Stimulated activated effector memory CD8-positive, alpha-beta T cell treated with anti-CD3 and anti-CD28 coated beads, Interleukin-12 subunit alpha, Interleukin-12 subunit beta, amount 100 ng/mL, for 72 hours (primary cell): ENCODE measurements around the gene KRT9.
"Not testable (repeated sequence)": the region's sequence is repeated elsewhere in the genome, so short reads cannot be mapped to it uniquely, and the experiment has no call there.

Experiments used
- ATAC-seq: fragments of 150-1000 bp; cut with Tn5 transposase; 2 replicates; pipeline ENCODE4 v1.10.0; 2021
- DNase-seq, 2 donors: peaks; one replicate each; pipeline ENCODE4 v3.0.0; 2021 to 2022; ENCODE audit warnings: low spot score in 2 of 2
- H3K27ac Mint-ChIP-seq: one replicate; pipeline ENCODE4 v1.8.0; 2022; ENCODE audit warnings: mild to moderate bottlenecking, mixed read lengths
- H3K36me3 Mint-ChIP-seq: one replicate; pipeline ENCODE4 v1.8.0; 2022; ENCODE audit warnings: mild to moderate bottlenecking, mixed read lengths
- H3K4me1 Mint-ChIP-seq: one replicate; pipeline ENCODE4 v1.8.0; 2022; ENCODE audit warnings: mixed read lengths
- H3K4me3 Mint-ChIP-seq: one replicate; pipeline ENCODE4 v1.8.0; 2022; ENCODE audit warnings: mild to moderate bottlenecking, mixed read lengths
- H3K9me3 Mint-ChIP-seq: one replicate; pipeline ENCODE4 v1.8.0; 2022; ENCODE audit warnings: mixed read lengths

Gene KRT9

DNA sequence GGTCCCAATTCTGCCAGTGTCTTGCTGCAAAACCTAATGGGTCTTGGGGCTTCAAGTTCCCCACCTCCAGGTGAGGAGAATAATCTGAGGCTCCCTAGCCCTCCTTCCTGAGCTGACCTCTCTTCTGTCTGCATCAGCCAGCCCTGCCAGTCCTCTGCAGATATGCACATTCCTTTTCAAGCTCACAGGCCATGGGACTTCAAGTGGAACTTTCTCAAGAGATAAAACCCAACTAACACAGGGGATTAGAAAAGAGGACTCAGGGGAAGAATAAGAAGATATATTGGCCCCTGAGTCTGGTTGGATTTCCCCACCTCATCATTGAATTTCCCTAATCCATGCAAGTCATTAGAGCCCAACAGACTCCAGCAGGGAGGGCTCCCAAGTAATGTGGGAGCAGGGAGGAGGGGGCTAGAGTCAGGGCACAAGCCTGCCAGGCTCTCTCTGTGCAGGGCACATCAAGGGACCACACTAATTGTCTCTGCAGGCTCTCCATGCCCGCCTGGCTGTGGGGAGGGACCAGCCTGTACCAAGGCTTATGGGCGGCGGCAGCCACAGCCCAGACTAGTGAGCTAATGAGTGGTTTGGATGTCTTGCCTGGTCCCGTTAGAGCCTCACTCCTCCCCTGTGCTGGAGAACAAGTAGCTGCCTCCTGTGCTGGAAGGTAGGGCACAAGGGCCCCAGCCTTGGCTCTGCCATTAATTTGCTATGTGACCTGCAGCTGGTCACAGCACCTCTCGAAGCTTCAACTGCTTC lies 13.6 kb upstream of the KRT9 start:
- DNase-seq (no peak), ATAC-seq (no peak)
- Mint-ChIP-seq H3K9me3 (no peaks in the 10 kb centered on the region), H3K27ac (no peak overlapping the region), H3K4me3 (no peak overlapping the region), H3K4me1 (no peaks in the 10 kb centered on the region), H3K36me3 (no peaks in the 10 kb centered on the region)

DNA sequence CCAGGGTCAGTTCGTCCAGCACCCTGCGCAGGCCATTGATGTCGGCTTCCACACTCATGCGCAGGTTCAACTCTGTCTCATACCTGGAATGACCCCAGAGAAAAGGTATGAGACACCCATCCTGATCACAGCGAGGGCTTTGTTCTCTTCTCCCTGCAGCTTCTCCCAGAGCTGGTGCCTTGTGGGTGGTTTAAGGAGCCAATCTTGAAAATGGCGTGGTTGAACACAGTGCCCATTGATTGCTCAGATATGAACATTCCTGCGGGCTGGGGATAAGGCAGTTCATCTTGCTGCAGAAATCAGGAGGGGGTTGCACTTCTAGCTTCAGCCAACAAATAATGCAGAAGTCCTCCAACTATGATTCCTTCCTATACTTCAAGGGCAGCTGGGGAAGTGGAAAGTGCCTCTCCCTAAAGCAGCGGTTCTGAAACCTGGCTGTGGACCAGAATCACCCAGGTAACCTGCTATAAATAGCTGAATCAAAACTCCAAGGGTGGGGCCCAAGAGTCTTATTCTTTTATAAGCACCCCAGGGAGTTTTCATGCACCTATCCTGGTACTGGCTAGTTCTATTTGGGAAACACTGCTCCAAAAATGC lies 12.6 kb upstream of the KRT9 start:
- not testable (repeated sequence) for H3K4me1 Mint-ChIP-seq, H3K27ac Mint-ChIP-seq, H3K4me3 Mint-ChIP-seq, ATAC-seq, H3K9me3 Mint-ChIP-seq, H3K36me3 Mint-ChIP-seq, DNase-seq

DNA sequence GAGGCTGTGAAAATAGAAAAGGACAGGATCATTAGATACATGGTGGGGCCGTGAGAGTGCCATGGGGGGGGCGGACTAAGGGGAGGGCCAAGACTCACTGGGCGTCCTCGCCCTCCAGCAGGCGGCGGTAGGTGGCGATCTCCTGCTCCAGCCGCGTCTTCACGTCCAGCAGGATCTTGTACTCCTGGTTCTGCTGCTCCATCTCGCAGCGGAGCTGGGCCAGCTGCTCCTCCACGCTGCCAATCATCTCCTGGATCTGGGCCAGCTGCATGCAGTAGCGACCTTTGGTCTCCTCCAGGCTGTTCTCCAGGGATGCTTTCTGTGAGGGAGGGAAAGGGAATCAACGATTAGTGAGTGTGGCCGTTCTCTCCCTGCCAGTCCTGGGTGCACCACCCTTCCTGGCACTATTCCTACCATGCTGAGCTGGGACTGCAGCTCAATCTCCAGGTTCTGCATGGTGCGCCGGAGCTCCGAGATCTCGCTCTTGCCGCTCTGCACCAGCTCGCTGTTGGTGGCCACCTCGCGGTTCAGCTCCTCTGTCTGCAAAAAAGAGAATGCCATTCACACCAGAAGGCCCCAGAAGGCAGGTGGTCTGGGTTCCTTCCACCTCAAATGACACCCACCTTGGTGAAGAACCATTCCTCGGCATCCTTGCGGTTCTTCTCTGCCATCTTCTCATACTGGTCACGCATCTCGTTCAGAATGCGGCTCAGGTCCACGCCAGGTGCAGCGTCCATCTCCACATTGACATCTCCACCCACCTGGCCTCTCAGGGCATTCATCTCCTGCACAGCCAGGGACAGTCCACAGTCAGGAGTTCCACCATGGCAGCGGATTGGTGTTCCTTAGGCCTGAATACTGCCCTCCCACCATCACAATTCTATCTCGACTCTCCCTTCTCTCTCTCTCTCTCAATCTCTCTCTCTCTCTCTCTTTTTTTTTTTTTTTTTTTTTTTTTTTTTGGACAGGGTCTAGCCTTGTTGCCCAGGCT lies 11.6 kb upstream of the KRT9 start:
- H3K4me3 Mint-ChIP-seq = no peak overlapping the region
- H3K27ac Mint-ChIP-seq = no peak overlapping the region
- H3K9me3 Mint-ChIP-seq = no peaks in the 10 kb centered on the region
- no peaks in the 10 kb centered on the region for H3K4me1 Mint-ChIP-seq
- DNase-seq (no peak), ATAC-seq (no peak)
- H3K36me3 Mint-ChIP-seq = no peaks in the 10 kb centered on the region

DNA sequence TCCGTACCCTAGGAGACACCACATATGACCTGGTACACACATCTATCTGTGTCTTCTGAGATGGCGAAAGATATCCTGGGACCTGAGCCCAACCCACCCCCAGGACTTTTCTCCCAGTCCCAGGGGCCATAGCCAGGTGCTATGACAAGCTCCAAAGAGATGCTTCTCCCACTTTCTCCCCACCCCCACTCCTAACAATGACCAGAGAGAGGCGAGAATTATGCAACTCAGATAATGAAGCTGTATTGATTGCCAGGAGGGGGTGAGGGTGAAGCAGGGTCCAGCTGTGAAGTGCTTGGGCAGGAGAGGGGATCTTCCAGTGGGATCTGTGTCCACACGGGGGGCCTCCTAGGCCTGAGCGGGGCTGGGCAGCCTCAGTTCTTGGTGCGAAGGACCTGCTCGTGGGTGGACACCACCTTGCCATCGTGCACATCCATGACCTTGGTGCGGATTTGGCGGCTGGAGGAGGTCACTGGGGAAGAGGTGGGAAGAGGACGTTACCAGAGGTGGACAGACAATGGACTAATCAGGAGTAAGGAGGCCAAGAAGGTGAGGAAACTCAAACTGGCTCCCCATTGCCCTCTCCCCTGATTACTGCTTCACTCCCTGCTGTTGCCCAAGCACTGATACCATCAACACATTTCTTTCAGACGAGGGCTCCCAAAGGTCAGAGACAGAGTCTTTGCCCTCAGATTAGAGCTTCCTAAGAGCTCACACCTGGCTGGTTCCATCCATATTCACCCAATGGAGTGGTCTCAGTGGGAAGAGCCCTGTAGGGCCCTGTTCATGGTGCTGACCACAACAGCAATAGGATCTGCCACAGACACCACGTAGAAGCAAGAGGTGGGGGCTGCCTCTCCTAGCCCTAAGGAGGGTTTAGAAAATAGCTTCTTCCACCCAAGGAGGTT lies 10.5 kb upstream of the KRT9 start:
- H3K9me3 Mint-ChIP-seq, H3K4me1 Mint-ChIP-seq, DNase-seq, H3K27ac Mint-ChIP-seq, H3K36me3 Mint-ChIP-seq, H3K4me3 Mint-ChIP-seq, ATAC-seq: not testable (repeated sequence)

DNA sequence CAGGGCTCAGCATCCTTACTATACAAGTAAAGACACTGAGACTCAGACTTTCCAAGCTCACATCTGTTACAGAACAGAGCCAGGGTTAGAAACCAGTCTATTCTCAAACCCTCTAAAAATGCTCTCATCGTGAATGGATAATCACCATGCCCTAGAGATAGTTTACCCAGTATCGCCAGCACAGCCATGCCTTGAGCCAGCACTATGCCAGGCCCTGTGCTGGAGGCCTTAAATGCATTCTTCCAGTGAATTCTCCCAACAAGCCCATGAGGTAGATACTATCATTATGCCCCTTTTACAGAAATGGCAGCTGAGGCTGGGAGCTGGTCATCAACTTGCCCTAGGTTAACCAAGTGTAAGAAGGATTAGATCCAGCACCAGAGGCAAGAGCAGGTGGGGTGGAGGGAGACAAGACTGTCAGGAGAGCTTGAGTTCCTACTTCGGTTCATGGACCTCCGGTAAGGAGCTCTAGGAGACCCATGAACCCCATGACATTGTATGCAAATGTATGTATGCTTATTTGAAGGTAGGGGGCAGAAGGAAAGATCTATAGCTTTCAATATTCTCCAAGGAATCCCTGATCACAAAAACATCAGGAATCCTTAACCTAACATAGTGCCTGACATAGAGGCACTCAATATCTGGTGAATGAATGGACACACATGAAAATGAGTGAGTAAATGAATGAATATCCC lies 9.7 kb upstream of the KRT9 start:
- Mint-ChIP-seq H3K9me3 (no peaks in the 10 kb centered on the region), H3K36me3 (no peaks in the 10 kb centered on the region), H3K4me3 (no peak overlapping the region), H3K4me1 (no peaks in the 10 kb centered on the region), H3K27ac (no peak overlapping the region)
- no peak for DNase-seq
- no peak for ATAC-seq

DNA sequence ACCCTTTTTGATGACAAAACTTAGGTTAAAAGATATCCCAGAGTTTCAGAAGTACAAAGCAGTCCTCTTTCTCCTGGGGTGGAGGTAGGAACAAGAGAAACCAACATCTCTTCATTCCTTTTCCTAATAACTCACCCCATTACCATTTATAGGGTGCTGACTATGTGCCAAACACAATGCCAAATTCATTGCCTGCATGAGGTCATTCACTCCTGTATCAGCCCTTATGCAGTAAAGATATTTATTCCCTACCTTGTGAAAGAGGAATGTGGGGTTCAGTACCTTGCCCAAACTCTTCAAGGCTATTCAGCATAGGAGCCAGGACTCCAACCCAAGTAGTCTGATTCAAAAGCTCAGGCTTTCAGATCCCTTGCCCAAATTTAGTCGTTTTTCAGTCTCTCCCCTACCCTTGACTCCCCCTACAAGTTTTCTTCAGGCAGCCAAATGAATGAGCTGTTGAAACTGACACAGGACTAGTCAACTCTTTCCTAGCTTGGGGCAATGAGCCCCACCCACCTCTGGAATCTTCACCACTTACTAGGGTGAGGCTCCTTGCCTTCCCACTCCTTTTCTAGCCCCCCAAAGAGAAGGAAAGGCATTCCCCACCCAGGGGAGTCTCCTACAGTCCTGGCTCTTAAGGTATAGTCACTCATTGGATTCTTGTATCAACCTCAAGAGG lies 9.0 kb upstream of the KRT9 start:
- DNase-seq (no peak), ATAC-seq (no peak)
- H3K27ac Mint-ChIP-seq = no peak overlapping the region
- no peaks in the 10 kb centered on the region for H3K36me3 Mint-ChIP-seq
- H3K4me1 Mint-ChIP-seq = no peaks in the 10 kb centered on the region
- no peak overlapping the region for H3K4me3 Mint-ChIP-seq
- no peaks in the 10 kb centered on the region for H3K9me3 Mint-ChIP-seq

DNA sequence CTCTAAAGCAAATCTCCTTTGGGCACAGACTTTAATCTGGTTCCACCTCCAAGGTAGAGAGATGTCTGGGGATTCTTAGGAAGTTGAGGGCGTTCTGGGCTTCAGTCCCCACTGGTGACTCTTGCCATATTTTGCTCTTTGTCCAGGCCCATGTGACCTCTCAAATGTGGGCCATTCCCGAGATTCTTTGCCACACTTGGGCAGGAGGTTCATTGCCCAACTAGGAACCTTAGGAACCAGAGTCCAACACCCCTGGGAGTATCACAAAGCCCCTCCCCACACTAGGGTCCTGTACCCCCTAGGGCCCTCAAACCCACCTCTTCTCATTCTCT lies 8.4 kb upstream of the KRT9 start:
- Mint-ChIP-seq H3K4me1 (no peaks in the 10 kb centered on the region), H3K36me3 (no peaks in the 10 kb centered on the region), H3K27ac (no peak overlapping the region), H3K4me3 (no peak overlapping the region), H3K9me3 (no peaks in the 10 kb centered on the region)
- ATAC-seq (no peak), DNase-seq (no peak)

DNA sequence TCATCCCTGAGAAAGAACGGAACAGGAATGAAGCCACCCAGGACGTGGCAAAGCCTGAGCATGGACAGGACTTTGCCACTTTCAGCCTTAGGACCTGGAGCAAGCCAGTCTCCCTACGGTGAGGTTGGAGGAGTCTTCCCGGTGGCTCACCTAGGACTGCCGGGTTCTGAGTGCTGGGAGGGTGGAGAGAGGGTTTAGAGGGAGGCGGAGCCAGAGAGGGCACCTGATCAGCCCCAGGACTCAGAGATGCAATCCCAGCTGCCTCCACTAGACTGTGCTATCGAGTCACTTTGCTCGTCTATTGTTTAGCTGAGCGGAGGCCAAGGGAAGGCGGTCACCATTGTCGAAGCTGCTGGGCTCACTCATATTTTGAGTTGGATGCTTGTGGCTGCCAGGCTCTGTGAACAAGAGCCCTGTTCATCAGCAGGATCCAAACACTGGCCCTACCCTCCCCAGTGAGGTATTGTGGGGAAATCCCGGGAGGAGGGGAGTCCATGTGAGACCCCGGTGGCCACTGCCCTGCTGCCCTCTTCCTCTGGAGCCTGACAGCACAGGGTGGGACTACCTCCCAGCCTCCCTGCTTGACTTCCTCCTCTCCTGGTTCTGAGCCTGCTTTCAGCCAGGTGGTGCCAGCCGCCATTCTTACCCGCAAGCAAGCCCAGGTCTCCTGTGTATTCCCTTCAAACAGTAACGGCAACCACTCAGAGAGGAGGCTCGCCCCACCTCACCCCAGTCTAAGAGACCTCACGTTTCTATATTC lies 7.8 kb upstream of the KRT9 start:
- H3K36me3 Mint-ChIP-seq = no peaks in the 10 kb centered on the region
- no peaks in the 10 kb centered on the region for H3K9me3 Mint-ChIP-seq
- DNase-seq (peak; percentile 70 to 89), ATAC-seq (peak; percentile 86)
- no peak overlapping the region for H3K27ac Mint-ChIP-seq
- no peaks in the 10 kb centered on the region for H3K4me1 Mint-ChIP-seq
- H3K4me3 Mint-ChIP-seq = no peak overlapping the region

DNA sequence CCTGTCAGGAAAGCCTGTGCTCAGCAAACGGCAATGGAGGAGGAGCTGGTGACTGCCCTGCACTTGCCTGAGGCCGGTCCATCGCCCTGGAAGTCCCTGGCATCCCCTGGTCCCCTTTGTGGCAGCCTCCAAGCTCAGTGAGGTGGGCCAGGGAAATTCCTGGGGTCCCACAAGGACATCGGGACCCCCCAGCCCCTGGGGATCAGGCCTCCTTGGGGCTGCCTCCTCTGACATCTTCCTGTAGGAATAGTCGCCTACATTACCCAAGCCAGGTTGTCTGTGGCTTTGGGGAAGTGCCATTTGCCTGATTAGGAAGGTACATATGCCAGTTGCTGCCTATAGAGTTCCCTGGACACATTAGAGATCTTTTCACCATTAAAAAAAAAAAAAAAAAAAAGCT lies 7.1 kb upstream of the KRT9 start:
- H3K9me3 Mint-ChIP-seq = no peaks in the 10 kb centered on the region
- DNase-seq (no peak), ATAC-seq (no peak)
- no peak overlapping the region for H3K4me3 Mint-ChIP-seq
- H3K36me3 Mint-ChIP-seq = no peaks in the 10 kb centered on the region
- no peaks in the 10 kb centered on the region for H3K4me1 Mint-ChIP-seq
- H3K27ac Mint-ChIP-seq = no peak overlapping the region

DNA sequence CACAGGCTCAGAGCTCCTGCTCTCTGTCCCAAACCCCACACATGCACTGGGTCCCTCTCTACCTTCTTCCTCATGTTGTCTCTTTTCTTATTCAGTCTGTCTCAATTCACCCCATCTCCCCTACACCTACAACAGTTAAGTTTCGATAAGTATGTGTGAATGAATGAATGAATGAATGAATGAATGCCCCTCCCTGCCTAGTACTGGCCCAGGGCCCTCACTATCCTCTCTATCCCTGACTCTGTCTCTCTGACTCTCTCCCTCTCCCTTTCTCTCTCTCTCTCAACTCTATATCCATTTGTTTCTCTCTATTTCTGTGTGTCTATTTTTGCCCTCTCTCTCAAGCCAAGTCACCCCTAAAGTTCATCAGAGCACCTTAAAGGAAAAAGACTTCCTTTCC lies 6.7 kb upstream of the KRT9 start:
- Mint-ChIP-seq H3K4me3 (no peak overlapping the region), H3K4me1 (no peaks in the 10 kb centered on the region), H3K27ac (no peak overlapping the region), H3K36me3 (no peaks in the 10 kb centered on the region), H3K9me3 (no peaks in the 10 kb centered on the region)
- ATAC-seq (no peak), DNase-seq (no peak)

DNA sequence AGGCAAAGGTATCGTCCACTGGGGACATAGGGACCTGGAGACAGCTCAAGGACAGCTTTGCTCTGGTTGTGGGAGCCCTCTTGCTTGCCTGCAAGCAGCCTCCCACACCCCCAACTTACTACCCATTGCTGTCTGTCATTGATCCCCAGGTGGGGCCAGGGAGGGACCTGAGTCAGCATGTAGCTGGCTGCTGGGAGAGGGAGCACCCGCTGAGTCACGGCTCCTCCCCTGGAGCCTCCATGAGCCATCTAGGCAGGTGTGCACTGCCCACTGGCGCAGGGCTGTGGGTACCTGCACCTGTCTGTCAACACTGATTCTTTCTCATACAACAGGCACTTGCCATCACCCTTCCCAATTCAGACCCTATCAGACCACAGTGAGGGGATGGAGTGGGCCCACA lies 4.9 kb upstream of the KRT9 start:
- not testable (repeated sequence) for H3K4me1 Mint-ChIP-seq, H3K27ac Mint-ChIP-seq, DNase-seq, H3K9me3 Mint-ChIP-seq, H3K4me3 Mint-ChIP-seq, H3K36me3 Mint-ChIP-seq, ATAC-seq

DNA sequence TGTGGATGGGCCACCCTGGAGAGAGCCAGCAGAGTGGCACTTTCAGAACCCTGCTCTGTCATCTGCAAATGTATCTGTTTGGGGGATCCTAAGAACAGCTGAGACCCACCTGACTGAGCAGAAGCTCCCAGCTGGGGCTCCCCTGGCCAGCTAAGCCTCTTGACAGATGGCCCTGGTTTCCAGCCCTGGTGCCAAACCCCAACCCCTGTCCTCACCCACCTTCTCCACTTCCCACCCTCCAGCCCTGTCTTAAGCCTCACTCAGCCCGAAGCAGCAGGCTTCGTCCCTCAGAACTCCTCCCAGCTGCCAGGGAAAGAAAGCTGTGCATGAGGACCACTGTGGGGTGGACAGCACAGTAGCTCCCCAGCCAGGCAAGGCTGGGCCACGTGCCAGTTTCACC lies 3.5 kb upstream of the KRT9 start:
- H3K36me3 Mint-ChIP-seq = no peaks in the 10 kb centered on the region
- no peaks in the 10 kb centered on the region for H3K4me1 Mint-ChIP-seq
- no peak for DNase-seq
- no peak for ATAC-seq
- no peak overlapping the region for H3K4me3 Mint-ChIP-seq
- H3K27ac Mint-ChIP-seq = no peak overlapping the region
- H3K9me3 Mint-ChIP-seq = no peaks in the 10 kb centered on the region

DNA sequence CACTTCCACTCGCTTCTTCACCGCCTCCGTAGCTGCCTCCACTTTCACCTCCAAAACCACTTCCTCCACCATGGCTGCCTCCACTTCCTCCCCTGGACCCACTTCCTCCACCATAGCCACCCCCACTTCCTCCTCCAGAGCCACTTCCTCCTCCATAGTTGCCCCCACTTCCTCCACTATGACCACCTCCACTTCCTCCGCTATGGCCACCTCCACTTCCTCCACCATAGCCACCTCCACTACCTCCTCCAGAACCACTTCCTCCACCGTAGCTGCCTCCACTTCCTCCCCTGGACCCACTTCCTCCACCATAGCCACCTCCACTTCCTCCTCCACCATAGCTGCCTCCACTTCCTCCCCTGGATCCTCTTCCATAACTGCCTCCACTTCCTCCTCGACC lies 4.5 kb downstream of the KRT9 start:
- Mint-ChIP-seq H3K27ac (peak overlapping the region; percentile 71), H3K4me3 (no peak overlapping the region), H3K4me1 (peaks cover 21% of the 10 kb centered on the region), H3K36me3 (no peaks in the 10 kb centered on the region), H3K9me3 (peaks cover 6% of the 10 kb centered on the region)
- DNase-seq (no peak), ATAC-seq (no peak)
